WTC11 (cell line): Measurements from ENCODE around the gene PAN3. TPM values are rescaled to one million over a fixed set of nuclear protein-coding genes. Genes with fewer than 3 reads are reported as not detected.

Source experiments
- ATAC-seq: fragments of 200-7000 bp; cut with Tn5 transposase; 2 replicates; pipeline ENCODE4 v1.10.0; 2021; ENCODE audit warnings: mild to moderate bottlenecking, moderate library complexity
- CTCF ChIA-PET: fragments of 300-600 bp; sonication (Branson Sonifier 250); formaldehyde crosslinking; loops from one replicate; lab custom pipeline; 2021; ENCODE audit warnings: antibody characterized with exemption; lab: Charles Lee
- POLR2A ChIA-PET: fragments of 350-600 bp; sonication (Branson Sonifier 250); formaldehyde crosslinking; loops from one replicate; lab custom pipeline; 2021; ENCODE audit warnings: antibody characterized with exemption; lab: Charles Lee
- DNase-seq: peaks from one replicate; pipeline ENCODE4 v3.0.0; 2021; ENCODE audit warnings: low spot score
- H3K27ac Mint-ChIP-seq: 2 replicates; pipeline ENCODE4 v1.8.0; 2021; ENCODE audit warnings: mixed read lengths
- H3K27me3 Mint-ChIP-seq: 2 replicates; pipeline ENCODE4 v1.8.0; 2021; ENCODE audit warnings: low read depth, mild to moderate bottlenecking, moderate library complexity, mixed read lengths
- H3K36me3 Mint-ChIP-seq: 2 replicates; pipeline ENCODE4 v1.8.0; 2021; ENCODE audit warnings: mixed read lengths
- H3K4me1 Mint-ChIP-seq: 2 replicates; pipeline ENCODE4 v1.8.0; 2022; ENCODE audit warnings: mixed read lengths
- H3K4me3 Mint-ChIP-seq: 2 replicates; pipeline ENCODE4 v1.8.0; 2021; ENCODE audit warnings: mild to moderate bottlenecking, moderate library complexity, mixed read lengths
- H3K9me3 Mint-ChIP-seq: 2 replicates; pipeline ENCODE4 v1.8.0; 2021; ENCODE audit warnings: mixed read lengths
- CBFB ChIP-seq: sonication (generic); formaldehyde crosslinking; IDR thresholded peaks from 2 replicates; pipeline ENCODE4 v1.8.1; 2022; ENCODE audit warnings: mild to moderate bottlenecking, low read depth, missing genetic modification reagents
- FOXP1 ChIP-seq: sonication (generic); formaldehyde crosslinking; IDR thresholded peaks from 2 replicates; pipeline ENCODE4 v1.8.0; 2022; ENCODE audit warnings: missing genetic modification reagents, mild to moderate bottlenecking, moderate library complexity, borderline replicate concordance
- GRHL2 ChIP-seq: fragments of 250-450 bp; sonication (Bioruptor Pico); IDR thresholded peaks from 2 replicates; pipeline ENCODE4 v1.8.0; 2022; ENCODE audit warnings: mild to moderate bottlenecking, moderate library complexity; ENCODE audit not compliant: insufficient replicate concordance, severe bottlenecking
- KAT7 ChIP-seq: sonication (generic); formaldehyde crosslinking; IDR thresholded peaks from 2 replicates; pipeline ENCODE4 v1.8.1; 2023; ENCODE audit warnings: missing genetic modification reagents, mild to moderate bottlenecking, borderline replicate concordance
- MYBL2 ChIP-seq: sonication (generic); formaldehyde crosslinking; IDR thresholded peaks from 2 replicates; pipeline ENCODE4 v1.8.1; 2023; ENCODE audit warnings: mild to moderate bottlenecking, moderate library complexity, missing genetic modification reagents
- NR2C2 ChIP-seq: sonication (generic); formaldehyde crosslinking; IDR thresholded peaks from 2 replicates; pipeline ENCODE4 v1.8.0; 2022; ENCODE audit warnings: mild to moderate bottlenecking, missing genetic modification reagents
- SMAD3 ChIP-seq: sonication (generic); formaldehyde crosslinking; IDR thresholded peaks from 2 replicates; pipeline ENCODE4 v1.8.0; 2022; ENCODE audit warnings: missing genetic modification reagents, mild to moderate bottlenecking, borderline replicate concordance
- ZBTB21 ChIP-seq: sonication (generic); formaldehyde crosslinking; IDR thresholded peaks from 2 replicates; pipeline ENCODE4 v1.8.1; 2023; ENCODE audit warnings: mild to moderate bottlenecking, missing genetic modification reagents, borderline replicate concordance
- ZNF121 ChIP-seq: sonication (generic); formaldehyde crosslinking; IDR thresholded peaks from 2 replicates; pipeline ENCODE4 v1.8.0; 2023; ENCODE audit warnings: missing genetic modification reagents
- ZNF219 ChIP-seq: sonication (generic); formaldehyde crosslinking; IDR thresholded peaks from 2 replicates; pipeline ENCODE4 v1.8.0; 2023; ENCODE audit warnings: missing genetic modification reagents, mild to moderate bottlenecking, borderline replicate concordance
- ZNF423 ChIP-seq: fragments of 250-450 bp; sonication (Bioruptor Pico); IDR thresholded peaks from 2 replicates; pipeline ENCODE4 v2.1.2; 2022; ENCODE audit warnings: mild to moderate bottlenecking, moderate library complexity
- total RNA-seq: library from RNA; stranded (reverse); gene quantifications from 3 replicates; pipeline ENCODE4 v1.2.3, GENCODE V29; 2021
- TF ChIP-seq, protein P1 (sequence below): sonication (generic); formaldehyde crosslinking; IDR thresholded peaks from 2 replicates; pipeline ENCODE4 v1.8.0; 2022; ENCODE audit warnings: mild to moderate bottlenecking, missing genetic modification reagents
- TF ChIP-seq, protein P2 (sequence below): sonication (generic); formaldehyde crosslinking; IDR thresholded peaks from 2 replicates; pipeline ENCODE4 v1.8.1; 2022; ENCODE audit warnings: low read depth, mild to moderate bottlenecking, moderate library complexity, missing genetic modification reagents, borderline replicate concordance
- TF ChIP-seq, protein P3 (sequence below): fragments of 250-450 bp; sonication (Bioruptor Pico); conservative IDR thresholded peaks from 2 replicates; pipeline ENCODE4 v1.9.0; 2021; ENCODE audit warnings: mild to moderate bottlenecking
- TF ChIP-seq, protein P4 (sequence below): sonication (generic); formaldehyde crosslinking; IDR thresholded peaks from 2 replicates; pipeline ENCODE4 v1.8.1; 2023; ENCODE audit warnings: mild to moderate bottlenecking, missing genetic modification reagents, moderate library complexity
- TF ChIP-seq, protein P5 (sequence below): sonication (generic); formaldehyde crosslinking; IDR thresholded peaks from 2 replicates; pipeline ENCODE4 v1.8.0; 2022; ENCODE audit warnings: missing genetic modification reagents
- TF ChIP-seq, protein P6 (sequence below): sonication (generic); formaldehyde crosslinking; IDR thresholded peaks from 2 replicates; pipeline ENCODE4 v1.8.1; 2022; ENCODE audit warnings: missing genetic modification reagents, borderline replicate concordance
- TF ChIP-seq, protein P7 (sequence below): sonication (generic); formaldehyde crosslinking; IDR thresholded peaks from 2 replicates; pipeline ENCODE4 v1.8.1; 2023; ENCODE audit warnings: mild to moderate bottlenecking, missing genetic modification reagents, moderate library complexity

PAN3 gene
- total RNA-seq, 1 experiment from 2014 or later, result 37.8 TPM

DNA sequence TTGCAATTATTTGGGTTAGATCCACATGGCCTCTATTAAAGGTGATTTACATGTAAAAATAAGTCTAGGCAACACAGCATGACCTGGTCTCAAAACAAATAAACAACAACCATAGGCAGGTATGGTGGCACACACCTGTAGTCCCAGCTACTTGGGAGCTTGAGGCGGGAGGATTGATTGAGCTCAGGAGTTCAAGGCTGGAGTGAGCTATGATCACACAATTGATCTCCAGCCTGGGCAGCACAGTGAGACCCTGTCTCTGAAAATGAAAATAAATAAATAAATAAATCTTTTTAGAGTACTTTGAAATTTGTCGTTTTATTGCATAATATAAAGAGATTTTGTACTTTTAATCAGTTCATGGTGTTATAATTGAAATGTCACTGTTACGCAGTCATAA is 93.3 kb downstream of the PAN3 start:
- H3K4me3 Mint-ChIP-seq, result no peak overlapping the region
- H3K27ac Mint-ChIP-seq, result no peak overlapping the region
- ChIA-PET CTCF (no interaction called here), POLR2A (interaction anchor here (0.6 kb wide), 1 partner anchor 439 kb away, joined by 5 read pairs; no protein-coding TSS in a partner anchor)
- H3K36me3 Mint-ChIP-seq, result no peaks in the 10 kb centered on the region; the same call in 1 of the 2 replicates
- peaks cover 40% of the 10 kb centered on the region for H3K4me1 Mint-ChIP-seq
- peak; percentile 66 for TF ChIP-seq ZNF121
- TF ChIP-seq, protein P1, sequence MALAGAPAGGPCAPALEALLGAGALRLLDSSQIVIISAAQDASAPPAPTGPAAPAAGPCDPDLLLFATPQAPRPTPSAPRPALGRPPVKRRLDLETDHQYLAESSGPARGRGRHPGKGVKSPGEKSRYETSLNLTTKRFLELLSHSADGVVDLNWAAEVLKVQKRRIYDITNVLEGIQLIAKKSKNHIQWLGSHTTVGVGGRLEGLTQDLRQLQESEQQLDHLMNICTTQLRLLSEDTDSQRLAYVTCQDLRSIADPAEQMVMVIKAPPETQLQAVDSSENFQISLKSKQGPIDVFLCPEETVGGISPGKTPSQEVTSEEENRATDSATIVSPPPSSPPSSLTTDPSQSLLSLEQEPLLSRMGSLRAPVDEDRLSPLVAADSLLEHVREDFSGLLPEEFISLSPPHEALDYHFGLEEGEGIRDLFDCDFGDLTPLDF (CRISPR knock-in tag), result no peak
- no peaks in the 10 kb centered on the region for H3K27me3 Mint-ChIP-seq
- H3K9me3 Mint-ChIP-seq, result no peaks in the 10 kb centered on the region
- ATAC-seq (no peak), DNase-seq (no peak)

DNA sequence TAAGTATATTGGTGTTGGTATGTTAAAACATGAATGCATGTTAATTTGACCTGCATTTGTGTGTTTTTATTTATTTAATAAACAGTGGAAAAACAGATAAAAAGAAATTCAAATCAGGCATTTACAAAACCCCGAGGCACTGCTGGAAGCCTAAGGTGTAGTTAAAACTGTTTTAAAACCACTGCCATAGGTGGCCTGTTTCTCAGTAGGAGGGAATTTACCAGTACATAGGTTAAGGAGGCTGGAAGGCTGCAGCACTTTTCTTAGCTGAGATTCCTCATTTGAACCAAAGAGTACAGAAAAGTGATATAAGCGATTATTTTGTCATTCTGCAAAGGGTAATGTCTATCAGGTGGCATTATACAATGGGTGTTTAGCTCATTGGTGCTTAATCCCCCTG is 99.6 kb downstream of the PAN3 start:
- ChIA-PET POLR2A (no interaction called here), CTCF (interaction anchor here (0.8 kb wide), 1 partner anchor 39 kb away, joined by 4 read pairs; no protein-coding TSS in a partner anchor)
- Mint-ChIP-seq H3K9me3 (no peaks in the 10 kb centered on the region), H3K27ac (peak overlapping the region; percentile 61), H3K27me3 (no peaks in the 10 kb centered on the region), H3K4me3 (no peak overlapping the region), H3K4me1 (peaks cover 53% of the 10 kb centered on the region), H3K36me3 (peaks cover 2% of the 10 kb centered on the region)
- peak; percentile 87 for ATAC-seq
- TF ChIP-seq ZNF423 (CRISPR knock-in tag), result no peak
- TF ChIP-seq, protein P2, sequence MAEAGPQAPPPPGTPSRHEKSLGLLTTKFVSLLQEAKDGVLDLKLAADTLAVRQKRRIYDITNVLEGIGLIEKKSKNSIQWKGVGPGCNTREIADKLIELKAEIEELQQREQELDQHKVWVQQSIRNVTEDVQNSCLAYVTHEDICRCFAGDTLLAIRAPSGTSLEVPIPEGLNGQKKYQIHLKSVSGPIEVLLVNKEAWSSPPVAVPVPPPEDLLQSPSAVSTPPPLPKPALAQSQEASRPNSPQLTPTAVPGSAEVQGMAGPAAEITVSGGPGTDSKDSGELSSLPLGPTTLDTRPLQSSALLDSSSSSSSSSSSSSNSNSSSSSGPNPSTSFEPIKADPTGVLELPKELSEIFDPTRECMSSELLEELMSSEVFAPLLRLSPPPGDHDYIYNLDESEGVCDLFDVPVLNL (CRISPR knock-in tag), result no peak
- TF ChIP-seq, protein P3, sequence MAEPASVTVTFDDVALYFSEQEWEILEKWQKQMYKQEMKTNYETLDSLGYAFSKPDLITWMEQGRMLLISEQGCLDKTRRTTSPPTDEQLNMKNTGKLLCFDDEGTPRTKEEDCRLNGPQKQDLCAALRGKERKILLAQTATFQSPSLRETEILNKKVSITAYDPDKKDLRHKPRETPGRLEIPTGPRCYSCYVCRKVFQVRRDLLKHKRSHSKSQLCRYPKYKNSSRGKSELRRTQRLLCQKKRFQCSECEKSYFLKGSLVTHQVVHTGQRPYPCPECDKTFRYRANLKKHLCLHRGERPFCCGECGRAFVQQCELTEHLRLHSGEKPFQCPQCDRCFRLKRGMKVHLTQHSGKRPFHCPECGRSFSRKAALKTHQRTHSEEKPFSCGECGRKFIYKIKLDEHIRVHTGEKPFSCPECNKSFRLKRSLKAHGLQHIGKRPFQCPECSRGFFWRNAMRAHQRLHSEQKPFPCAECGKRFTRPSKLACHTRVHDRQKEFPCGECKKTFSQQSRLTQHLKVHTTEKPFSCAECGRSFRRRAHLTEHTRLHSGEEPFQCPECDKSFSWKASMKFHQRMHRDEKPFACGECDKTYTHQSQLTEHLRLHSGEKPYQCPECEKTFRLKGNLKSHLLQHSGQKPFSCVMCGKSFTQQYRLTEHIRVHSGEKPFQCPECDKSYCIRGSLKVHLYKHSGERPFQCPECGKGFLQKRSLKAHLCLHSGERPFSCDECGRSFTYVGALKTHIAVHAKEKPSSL (CRISPR knock-in tag), result no peak
- TF ChIP-seq, protein P4, sequence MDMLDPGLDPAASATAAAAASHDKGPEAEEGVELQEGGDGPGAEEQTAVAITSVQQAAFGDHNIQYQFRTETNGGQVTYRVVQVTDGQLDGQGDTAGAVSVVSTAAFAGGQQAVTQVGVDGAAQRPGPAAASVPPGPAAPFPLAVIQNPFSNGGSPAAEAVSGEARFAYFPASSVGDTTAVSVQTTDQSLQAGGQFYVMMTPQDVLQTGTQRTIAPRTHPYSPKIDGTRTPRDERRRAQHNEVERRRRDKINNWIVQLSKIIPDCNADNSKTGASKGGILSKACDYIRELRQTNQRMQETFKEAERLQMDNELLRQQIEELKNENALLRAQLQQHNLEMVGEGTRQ, result no peak
- no peak for TF ChIP-seq ZNF219 (CRISPR knock-in tag)
- TF ChIP-seq, protein P5, sequence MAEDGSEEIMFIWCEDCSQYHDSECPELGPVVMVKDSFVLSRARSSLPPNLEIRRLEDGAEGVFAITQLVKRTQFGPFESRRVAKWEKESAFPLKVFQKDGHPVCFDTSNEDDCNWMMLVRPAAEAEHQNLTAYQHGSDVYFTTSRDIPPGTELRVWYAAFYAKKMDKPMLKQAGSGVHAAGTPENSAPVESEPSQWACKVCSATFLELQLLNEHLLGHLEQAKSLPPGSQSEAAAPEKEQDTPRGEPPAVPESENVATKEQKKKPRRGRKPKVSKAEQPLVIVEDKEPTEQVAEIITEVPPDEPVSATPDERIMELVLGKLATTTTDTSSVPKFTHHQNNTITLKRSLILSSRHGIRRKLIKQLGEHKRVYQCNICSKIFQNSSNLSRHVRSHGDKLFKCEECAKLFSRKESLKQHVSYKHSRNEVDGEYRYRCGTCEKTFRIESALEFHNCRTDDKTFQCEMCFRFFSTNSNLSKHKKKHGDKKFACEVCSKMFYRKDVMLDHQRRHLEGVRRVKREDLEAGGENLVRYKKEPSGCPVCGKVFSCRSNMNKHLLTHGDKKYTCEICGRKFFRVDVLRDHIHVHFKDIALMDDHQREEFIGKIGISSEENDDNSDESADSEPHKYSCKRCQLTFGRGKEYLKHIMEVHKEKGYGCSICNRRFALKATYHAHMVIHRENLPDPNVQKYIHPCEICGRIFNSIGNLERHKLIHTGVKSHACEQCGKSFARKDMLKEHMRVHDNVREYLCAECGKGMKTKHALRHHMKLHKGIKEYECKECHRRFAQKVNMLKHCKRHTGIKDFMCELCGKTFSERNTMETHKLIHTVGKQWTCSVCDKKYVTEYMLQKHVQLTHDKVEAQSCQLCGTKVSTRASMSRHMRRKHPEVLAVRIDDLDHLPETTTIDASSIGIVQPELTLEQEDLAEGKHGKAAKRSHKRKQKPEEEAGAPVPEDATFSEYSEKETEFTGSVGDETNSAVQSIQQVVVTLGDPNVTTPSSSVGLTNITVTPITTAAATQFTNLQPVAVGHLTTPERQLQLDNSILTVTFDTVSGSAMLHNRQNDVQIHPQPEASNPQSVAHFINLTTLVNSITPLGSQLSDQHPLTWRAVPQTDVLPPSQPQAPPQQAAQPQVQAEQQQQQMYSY (CRISPR knock-in tag), result no peak
- TF ChIP-seq GRHL2 (CRISPR knock-in tag), result no peak
- TF ChIP-seq KAT7 (CRISPR knock-in tag), result no peak
- no peak for TF ChIP-seq NR2C2
- no peak for TF ChIP-seq ZBTB21 (CRISPR knock-in tag)
- TF ChIP-seq CBFB (CRISPR knock-in tag), result no peak
- TF ChIP-seq SMAD3, result no peak
- no peak for TF ChIP-seq MYBL2 (CRISPR knock-in tag)
- TF ChIP-seq, protein P6, sequence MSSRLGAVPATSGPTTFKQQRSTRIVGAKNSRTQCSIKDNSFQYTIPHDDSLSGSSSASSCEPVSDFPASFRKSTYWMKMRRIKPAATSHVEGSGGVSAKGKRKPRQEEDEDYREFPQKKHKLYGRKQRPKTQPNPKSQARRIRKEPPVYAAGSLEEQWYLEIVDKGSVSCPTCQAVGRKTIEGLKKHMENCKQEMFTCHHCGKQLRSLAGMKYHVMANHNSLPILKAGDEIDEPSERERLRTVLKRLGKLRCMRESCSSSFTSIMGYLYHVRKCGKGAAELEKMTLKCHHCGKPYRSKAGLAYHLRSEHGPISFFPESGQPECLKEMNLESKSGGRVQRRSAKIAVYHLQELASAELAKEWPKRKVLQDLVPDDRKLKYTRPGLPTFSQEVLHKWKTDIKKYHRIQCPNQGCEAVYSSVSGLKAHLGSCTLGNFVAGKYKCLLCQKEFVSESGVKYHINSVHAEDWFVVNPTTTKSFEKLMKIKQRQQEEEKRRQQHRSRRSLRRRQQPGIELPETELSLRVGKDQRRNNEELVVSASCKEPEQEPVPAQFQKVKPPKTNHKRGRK (CRISPR knock-in tag), result no peak
- TF ChIP-seq FOXP1, result no peak
- TF ChIP-seq, protein P7, sequence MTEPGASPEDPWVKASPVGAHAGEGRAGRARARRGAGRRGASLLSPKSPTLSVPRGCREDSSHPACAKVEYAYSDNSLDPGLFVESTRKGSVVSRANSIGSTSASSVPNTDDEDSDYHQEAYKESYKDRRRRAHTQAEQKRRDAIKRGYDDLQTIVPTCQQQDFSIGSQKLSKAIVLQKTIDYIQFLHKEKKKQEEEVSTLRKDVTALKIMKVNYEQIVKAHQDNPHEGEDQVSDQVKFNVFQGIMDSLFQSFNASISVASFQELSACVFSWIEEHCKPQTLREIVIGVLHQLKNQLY (CRISPR knock-in tag), result no peak
- no peak for DNase-seq
